ENCODE data around the gene CD82.

Gene CD82

GRCh38 chr11:44565211-44565952, at the start of gene CD82:
Gene CD82 (plus strand): TSS chr11:44565663. CDS start chr11:44594663, 29,000 bp downstream.
- peak; percentile 98 for DNase-seq

GRCh38 chr11:44516688-44517507, 48.6 kb upstream of the CD82 start:
- no peak for DNase-seq

GRCh38 chr11:44517541-44517940, 47.9 kb upstream of the CD82 start:
- no peak for DNase-seq

GRCh38 chr11:44518968-44519550, 46.4 kb upstream of the CD82 start:
- DNase-seq = no peak

- no peak for DNase-seq
Observed at GRCh38 chr11:44519989-44520737, 45.3 kb upstream of the CD82 start.

- no peak for DNase-seq
Observed at GRCh38 chr11:44521148-44521547, 44.3 kb upstream of the CD82 start.

- DNase-seq = no peak
Observed at GRCh38 chr11:44522294-44522693, 43.2 kb upstream of the CD82 start.

GRCh38 chr11:44524346-44524745, 41.1 kb upstream of the CD82 start:
- DNase-seq = no peak

- no peak for DNase-seq
Observed at GRCh38 chr11:44524751-44525201, 40.7 kb upstream of the CD82 start.

GRCh38 chr11:44525473-44526252, 39.8 kb upstream of the CD82 start:
- DNase-seq = no peak

- no peak for DNase-seq
Observed at GRCh38 chr11:44526438-44526837, 39.0 kb upstream of the CD82 start.

GRCh38 chr11:44527476-44527875, 38.0 kb upstream of the CD82 start:
- DNase-seq = no peak

GRCh38 chr11:44528103-44528502, 37.4 kb upstream of the CD82 start:
- no peak for DNase-seq

- no peak for DNase-seq
Observed at GRCh38 chr11:44528581-44528980, 36.9 kb upstream of the CD82 start.

GRCh38 chr11:44529895-44530412, 35.5 kb upstream of the CD82 start:
- no peak for DNase-seq

GRCh38 chr11:44530413-44531115, 34.9 kb upstream of the CD82 start:
- peak; percentile 32 for DNase-seq

- no peak for DNase-seq
Observed at GRCh38 chr11:44531116-44531504, 34.4 kb upstream of the CD82 start.

- DNase-seq = no peak
Observed at GRCh38 chr11:44531636-44532035, 33.8 kb upstream of the CD82 start.

- DNase-seq = no peak
Observed at GRCh38 chr11:44532809-44533208, 32.7 kb upstream of the CD82 start.

GRCh38 chr11:44533921-44534711, 31.3 kb upstream of the CD82 start:
- no peak for DNase-seq
